22Rv1 (cell line): ENCODE measurements around the gene FBXL19.

Source experiments
- CTCF ChIP-seq: fragments of 450-650 bp; IDR thresholded peaks from 2 replicates; pipeline ENCODE4 v1.5.1; 2017; ENCODE audit warnings: mild to moderate bottlenecking
- ZFX ChIP-seq: fragments of 450-650 bp; IDR thresholded peaks from 2 replicates; pipeline ENCODE4 v1.6.1; 2017; ENCODE audit warnings: antibody characterized with exemption, borderline replicate concordance

- TF ChIP-seq CTCF (no peak), ZFX (no peak)
These were observed 57.1 kb downstream of the FBXL19 start for GRCh38 chr16:30980434-30980833.
